KG1 (cell line): Measurements from ENCODE around the gene PMFBP1.

Experiments
- DNase-seq: peaks from one replicate; lab custom pipeline; 2025; lab: John Stamatoyannopoulos, UW

Gene PMFBP1

GRCh38 chr16:72129976-72130656 is 41.8 kb downstream of the PMFBP1 start:
- no peak for DNase-seq

GRCh38 chr16:72128701-72129100 is 43.3 kb downstream of the PMFBP1 start:
- no peak for DNase-seq

- no peak for DNase-seq
Measured at GRCh38 chr16:72126429-72126765, 45.6 kb downstream of the PMFBP1 start.

GRCh38 chr16:72125635-72126428 is 46.1 kb downstream of the PMFBP1 start:
- no peak for DNase-seq

- peak; percentile 17 for DNase-seq
Measured at GRCh38 chr16:72124761-72125634, 47.0 kb downstream of the PMFBP1 start.

GRCh38 chr16:72124148-72124547 is 47.8 kb downstream of the PMFBP1 start:
- DNase-seq = no peak

GRCh38 chr16:72123426-72123825 is 48.5 kb downstream of the PMFBP1 start:
- DNase-seq = no peak

GRCh38 chr16:72122916-72123315 is 49.0 kb downstream of the PMFBP1 start:
- DNase-seq = no peak

GRCh38 chr16:72122308-72122707 is 49.6 kb downstream of the PMFBP1 start:
- DNase-seq = no peak

GRCh38 chr16:72120026-72120425 is 51.9 kb downstream of the PMFBP1 start:
- no peak for DNase-seq

- no peak for DNase-seq
Measured at GRCh38 chr16:72113616-72113945, 58.4 kb downstream of the PMFBP1 start.

- DNase-seq = no peak
Measured at GRCh38 chr16:72112906-72113615, 58.9 kb downstream of the PMFBP1 start.

- DNase-seq = no peak
Measured at GRCh38 chr16:72112452-72112792, 59.5 kb downstream of the PMFBP1 start.

GRCh38 chr16:72111657-72112451 is 60.1 kb downstream of the PMFBP1 start:
- DNase-seq = no peak

- DNase-seq = no peak
Measured at GRCh38 chr16:72110662-72111615, 61.0 kb downstream of the PMFBP1 start.

- DNase-seq = no peak
Measured at GRCh38 chr16:72109966-72110530, 61.9 kb downstream of the PMFBP1 start.

- no peak for DNase-seq
Measured at GRCh38 chr16:72109300-72109699, 62.7 kb downstream of the PMFBP1 start.

- DNase-seq = no peak
Measured at GRCh38 chr16:72108353-72109102, 63.4 kb downstream of the PMFBP1 start.

- DNase-seq = no peak
Measured at GRCh38 chr16:72107371-72107770, 64.6 kb downstream of the PMFBP1 start.
